Neural cell (in vitro differentiated cells): Measurements from ENCODE around the gene LINC00237. TPM values are rescaled to one million over a fixed set of nuclear protein-coding genes. Genes with fewer than 3 reads are reported as not detected.

Experiments
- H2AFZ ChIP-seq: fragments of 200-600, 300-800 bp; sonication (generic), shearing (Covaris generic); 2 replicates; pipeline ENCODE4 v1.6.0; 2014; ENCODE audit warnings: low read depth, mild to moderate bottlenecking, antibody characterized with exemption, low read length, moderate library complexity
- H3F3A ChIP-seq: fragments of 200-600 bp; shearing (Covaris generic); 2 replicates; pipeline ENCODE4 v1.6.1; 2016; ENCODE audit warnings: mild to moderate bottlenecking, moderate library complexity, mixed read lengths, antibody characterized with exemption, low read length; ENCODE audit not compliant: insufficient read depth, poor library complexity, severe bottlenecking
- H3K27ac ChIP-seq: fragments of 200-600, 300-800 bp; sonication (generic), shearing (Covaris generic); 2 replicates; pipeline ENCODE4 v1.5.1; 2014; ENCODE audit warnings: mild to moderate bottlenecking, low read length, moderate library complexity
- H3K27me3 ChIP-seq: fragments of 300-800, 200-600 bp; sonication (generic), shearing (Covaris generic); 2 replicates; pipeline ENCODE4 v1.6.0; 2014; ENCODE audit warnings: mild to moderate bottlenecking, low read depth, low read length, moderate library complexity; ENCODE audit not compliant: insufficient read depth
- H3K36me3 ChIP-seq: fragments of 300-800, 200-600 bp; sonication (generic), shearing (Covaris generic); 2 replicates; pipeline ENCODE4 v1.5.1; 2014; ENCODE audit warnings: mild to moderate bottlenecking, antibody characterized with exemption, low read length, moderate library complexity; ENCODE audit not compliant: insufficient read depth
- H3K4me2 ChIP-seq: fragments of 300-800, 200-600 bp; sonication (generic), shearing (Covaris generic); 2 replicates; pipeline ENCODE4 v1.6.0; 2014; ENCODE audit warnings: mild to moderate bottlenecking, low read length
- H3K4me3 ChIP-seq: fragments of 300-800, 200-600 bp; sonication (generic), shearing (Covaris generic); 2 replicates; pipeline ENCODE4 v1.5.1; 2014; ENCODE audit warnings: mild to moderate bottlenecking, low read length, moderate library complexity
- H3K79me2 ChIP-seq: fragments of 200-600 bp; shearing (Covaris generic); replicated peaks from 2 replicates; pipeline ENCODE4 v1.6.0; 2014; ENCODE audit warnings: mild to moderate bottlenecking, low read length, moderate library complexity; ENCODE audit not compliant: insufficient read depth
- H3K9ac ChIP-seq: fragments of 300-800, 200-600 bp; sonication (generic), shearing (Covaris generic); 2 replicates; pipeline ENCODE4 v1.6.1; 2016; ENCODE audit warnings: mild to moderate bottlenecking, low read length, mixed read lengths
- H3K9me2 ChIP-seq: fragments of 200-600 bp; shearing (Covaris generic); 2 replicates; pipeline ENCODE4 v1.6.1; 2016; ENCODE audit warnings: mild to moderate bottlenecking, low read length, mixed read lengths; ENCODE audit not compliant: insufficient read depth
- H3K9me3 ChIP-seq: fragments of 200-600, 300-800 bp; sonication (generic), shearing (Covaris generic); 2 replicates; pipeline ENCODE4 v1.6.1; 2016; ENCODE audit warnings: mild to moderate bottlenecking, mixed run types, low read length, moderate library complexity, mixed read lengths
- H4K20me1 ChIP-seq: fragments of 200-600 bp; shearing (Covaris generic); 2 replicates; pipeline ENCODE4 v1.6.1; 2016; ENCODE audit warnings: mild to moderate bottlenecking, mixed run types; ENCODE audit not compliant: insufficient read depth
- CTCF ChIP-seq: fragments of 450-650 bp; IDR thresholded peaks from 2 replicates; pipeline ENCODE4 v1.5.1; 2014; ENCODE audit warnings: antibody characterized with exemption, mild to moderate bottlenecking, moderate library complexity; ENCODE audit not compliant: poor library complexity, severe bottlenecking
- EP300 ChIP-seq: fragments of 450-650 bp; conservative IDR thresholded peaks from 2 replicates; pipeline ENCODE4 v1.6.1; 2014; ENCODE audit warnings: antibody characterized with exemption, mild to moderate bottlenecking, moderate library complexity; ENCODE audit not compliant: poor library complexity, severe bottlenecking
- EZH2 ChIP-seq: fragments of 200-600, 300-800 bp; shearing (Covaris generic), sonication (generic); IDR thresholded peaks from 2 replicates; pipeline ENCODE4 v1.6.1; 2014; ENCODE audit warnings: antibody characterized with exemption, low read length, borderline replicate concordance, mild to moderate bottlenecking; ENCODE audit not compliant: insufficient read depth, poor library complexity, severe bottlenecking
- MXI1 ChIP-seq: fragments of 450-650 bp; conservative IDR thresholded peaks from 2 replicates; pipeline ENCODE4 v1.6.1; 2014; ENCODE audit warnings: antibody characterized with exemption, mild to moderate bottlenecking; ENCODE audit not compliant: poor library complexity, severe bottlenecking
- POLR2AphosphoS5 ChIP-seq: IDR thresholded peaks from 2 replicates; pipeline ENCODE4 v1.6.1; 2012
- RAD21 ChIP-seq: fragments of 450-650 bp; conservative IDR thresholded peaks from 2 replicates; pipeline ENCODE4 v1.6.1; 2014; ENCODE audit warnings: antibody characterized with exemption, mild to moderate bottlenecking, moderate library complexity
- REST ChIP-seq: IDR thresholded peaks from 2 replicates; pipeline ENCODE4 v1.6.1; 2012; ENCODE audit warnings: borderline replicate concordance
- SMC3 ChIP-seq: fragments of 450-650 bp; conservative IDR thresholded peaks from 2 replicates; pipeline ENCODE4 v1.6.1; 2014; ENCODE audit warnings: antibody characterized with exemption, mild to moderate bottlenecking, moderate library complexity; ENCODE audit not compliant: poor library complexity
- TAF1 ChIP-seq: IDR thresholded peaks from 2 replicates; pipeline ENCODE4 v1.6.1; 2012; ENCODE audit warnings: low read depth
- polyA plus RNA-seq: library from polyadenylated mRNA; depleted of rRNA; stranded (reverse); fragments of >200 nt; gene quantifications from 2 replicates; pipeline ENCODE4 v1.2.3, GENCODE V29; 2014

Gene LINC00237
- polyA plus RNA-seq, 1 donor from 2014 or later = not detected

GRCh38 chr20:21133404-21133803, 27.2 kb upstream of the LINC00237 start:
- Histone ChIP-seq H3K27ac (no peak overlapping the region), H3K4me3 (no peak overlapping the region), H4K20me1 (no peaks in the 10 kb centered on the region), H3K27me3 (no peaks in the 10 kb centered on the region), H3K79me2 (no peaks in the 10 kb centered on the region), H3F3A (no peaks in the 10 kb centered on the region), H3K9me3 (no peaks in the 10 kb centered on the region), H3K36me3 (no peaks in the 10 kb centered on the region), H3K4me2 (no peak overlapping the region), H3K9ac (no peak overlapping the region), H2AFZ (no peak overlapping the region), H3K9me2 (no peaks in the 10 kb centered on the region)
- no peak for TF ChIP-seq TAF1
- TF ChIP-seq RAD21 = no peak
- no peak for TF ChIP-seq SMC3
- TF ChIP-seq MXI1 = no peak
- no peak for TF ChIP-seq CTCF
- TF ChIP-seq REST = no peak
- TF ChIP-seq EP300 = no peak
- TF ChIP-seq POLR2AphosphoS5 = no peak
- TF ChIP-seq EZH2 = no peak

- Histone ChIP-seq H3K4me2 (no peak overlapping the region), H3K9me3 (no peaks in the 10 kb centered on the region), H3K9me2 (no peaks in the 10 kb centered on the region), H2AFZ (no peak overlapping the region), H3F3A (peaks cover 4% of the 10 kb centered on the region), H3K9ac (no peak overlapping the region), H3K4me3 (no peak overlapping the region), H3K79me2 (no peaks in the 10 kb centered on the region), H3K27ac (no peak overlapping the region), H4K20me1 (no peaks in the 10 kb centered on the region), H3K27me3 (peaks cover 7% of the 10 kb centered on the region), H3K36me3 (no peaks in the 10 kb centered on the region)
- TF ChIP-seq TAF1 (no peak), EP300 (no peak), CTCF (no peak), SMC3 (no peak), MXI1 (no peak), REST (no peak)
These were observed 23.7 kb upstream of the LINC00237 start for GRCh38 chr20:21129861-21130260.
